Lower leg skin (tissue), 4 donors: Measurements from ENCODE around the gene MRPS31. TPM values are rescaled to one million over a fixed set of nuclear protein-coding genes. Genes with fewer than 3 reads are reported as not detected.

Source experiments
- DNase-seq, 2 donors: peaks; one replicate each; pipeline ENCODE4 v3.0.0-alpha.2; 2019; ENCODE audit warnings: low spot score in 2 of 2
- H3K4me3 ChIP-seq: fragments of 200-600 bp; sonication (generic); 2 replicates; pipeline ENCODE4 v1.5.1; 2017; ENCODE audit warnings: mild to moderate bottlenecking, low read depth; ENCODE audit not compliant: poor library complexity, severe bottlenecking
- CTCF ChIP-seq, 3 donors: fragments of 450-650 bp; IDR thresholded peaks; one replicate each; pipeline ENCODE4 v1.5.1; 2016; ENCODE audit warnings: antibody characterized with exemption in 3 of 3, mild to moderate bottlenecking in 3 of 3, moderate library complexity in 2 of 3
- POLR2A ChIP-seq, 2 donors: fragments of 450-650 bp; IDR thresholded peaks; one replicate each; pipeline ENCODE4 v1.6.1; 2016 to 2017; ENCODE audit warnings: antibody characterized with exemption in 2 of 2, mild to moderate bottlenecking in 1 of 2, moderate library complexity in 1 of 2
- WGBS, 2 donors: methylation state at CpG; one replicate each; pipeline ENCODE4 v1.1.5; 2018; 5-methylcytosine and 5-hydroxymethylcytosine counted together
- intact Hi-C: fragments of 100-400 bp; cut with DNase I; formaldehyde crosslinking; loops from one replicate; pipeline ENCODE4 v1.15.0; 2023; ENCODE audit warnings: low total_unique reads
- total RNA-seq, 4 donors: library from RNA; depleted of rRNA; stranded (reverse); fragments of >200 nt; gene quantifications; one replicate each; pipeline ENCODE4 v1.1.0, GENCODE V29; 2016

Gene MRPS31
- total RNA-seq, 4 donors from 2014 or later: 11.0 to 22.5 (median 16.0) TPM

GRCh38 chr13:40765602-40766001 lies 5.4 kb downstream of the MRPS31 start:
- DNase-seq: no peak
- no peak overlapping the region for H3K4me3 ChIP-seq
- no peak for TF ChIP-seq CTCF (IDR thresholded peaks at IDR 0.05)
- no peak for TF ChIP-seq POLR2A (IDR thresholded peaks at IDR 0.05)
- intact Hi-C loops: no loop called here
- 91 to 92% methylated on average over 1 of the region's 1 CpG for WGBS, 2 donors

- TF ChIP-seq POLR2A (IDR thresholded peaks at IDR 0.05): no peak
- TF ChIP-seq CTCF (IDR thresholded peaks at IDR 0.05): no peak
- H3K4me3 ChIP-seq: no peak overlapping the region
- no peak for DNase-seq
- 69 to 71% methylated on average over 3 of the region's 3 CpGs for WGBS, 2 donors
- intact Hi-C loops: no loop called here
Measured at GRCh38 chr13:40764587-40765403, 6.2 kb downstream of the MRPS31 start.

GRCh38 chr13:40762849-40763248 lies 8.1 kb downstream of the MRPS31 start:
- DNase-seq: no peak
- TF ChIP-seq POLR2A (IDR thresholded peaks at IDR 0.05) (no peak), CTCF (IDR thresholded peaks at IDR 0.05) (no peak)
- 92 to 95% methylated on average over 1 of the region's 1 CpG for WGBS, 2 donors
- no peak overlapping the region for H3K4me3 ChIP-seq
- intact Hi-C loops: no loop called here

- H3K4me3 ChIP-seq: no peak overlapping the region
- intact Hi-C loops: no loop called here
- 93 to 96% methylated on average over 4 of the region's 4 CpGs for WGBS, 2 donors
Measured at GRCh38 chr13:40758811-40759210, 12.2 kb downstream of the MRPS31 start.

GRCh38 chr13:40756042-40756441 lies 14.9 kb downstream of the MRPS31 start:
- TF ChIP-seq POLR2A (IDR thresholded peaks at IDR 0.05) (no peak), CTCF (IDR thresholded peaks at IDR 0.05) (no peak)
- no peak for DNase-seq
- WGBS, 2 donors: 57 to 67% methylated on average over 1 of the region's 1 CpG
- H3K4me3 ChIP-seq: no peak overlapping the region
- intact Hi-C loops: no loop called here

More at GRCh38 chr13:40758811-40759210, 12.2 kb downstream of the MRPS31 start:
- TF ChIP-seq POLR2A (IDR thresholded peaks at IDR 0.05): no peak
- no peak for TF ChIP-seq CTCF (IDR thresholded peaks at IDR 0.05)
- DNase-seq: no peak
